Islet of Langerhans (tissue), 1 donor: ENCODE data around the gene CORO2B.
"Not testable (repeated sequence)": the region's sequence is repeated elsewhere in the genome, so short reads cannot be mapped to it uniquely, and the experiment has no call there.

Source experiments
- FAIRE-seq: peaks from one replicate; lab custom pipeline; 2011; peaks lifted over from hg19 to GRCh38; lab: Jason Lieb, UNC

Gene CORO2B

DNA sequence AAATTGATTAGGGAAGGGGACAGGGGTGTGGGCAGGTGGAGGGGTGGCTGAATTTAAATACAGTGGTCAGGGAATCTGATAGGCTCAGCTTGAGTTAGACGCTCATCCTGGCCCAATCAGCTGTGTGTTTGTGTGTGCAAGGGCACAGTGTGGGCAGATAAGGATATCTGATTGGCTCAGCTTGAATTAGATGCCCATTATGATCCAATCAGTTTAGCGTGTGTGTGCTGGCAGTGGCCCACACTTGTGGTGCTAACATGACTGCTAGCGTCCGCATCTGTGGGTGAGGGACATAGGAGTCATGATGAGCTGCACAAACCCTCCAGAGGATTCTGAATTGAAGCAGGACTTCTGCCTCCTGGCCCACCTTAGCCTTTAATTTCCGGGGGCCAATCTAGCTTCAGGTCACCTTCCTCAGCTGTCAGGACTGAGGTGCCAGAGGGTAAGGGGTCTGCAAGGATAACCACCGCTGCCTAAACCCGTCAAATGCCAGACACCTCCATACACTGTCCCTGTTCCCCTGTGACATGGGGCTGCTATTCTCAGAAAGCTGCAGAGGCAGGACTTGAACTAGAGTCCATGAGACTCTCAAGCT lies 97.3 kb downstream of the CORO2B start:
- no peak for FAIRE-seq

DNA sequence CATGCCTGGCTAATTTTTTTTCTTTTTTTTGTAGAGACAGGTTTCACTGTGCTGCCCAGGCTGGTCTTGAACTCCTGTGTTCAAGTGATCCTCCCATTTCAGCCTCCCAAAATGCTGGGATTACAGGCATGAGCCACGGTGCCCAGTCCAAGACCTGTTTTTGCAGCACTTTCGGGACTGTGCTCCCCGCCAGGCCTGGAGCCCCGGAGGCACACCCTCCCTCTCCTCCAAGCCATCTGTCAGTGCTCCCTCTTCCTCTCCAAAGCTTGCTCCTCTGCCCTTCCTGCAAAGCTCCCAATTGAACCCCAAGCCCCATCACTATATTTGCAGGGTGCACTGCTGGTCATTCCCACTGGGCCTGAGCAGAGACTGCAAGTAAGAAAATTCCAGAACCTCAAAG lies 98.1 kb downstream of the CORO2B start:
- no peak for FAIRE-seq

DNA sequence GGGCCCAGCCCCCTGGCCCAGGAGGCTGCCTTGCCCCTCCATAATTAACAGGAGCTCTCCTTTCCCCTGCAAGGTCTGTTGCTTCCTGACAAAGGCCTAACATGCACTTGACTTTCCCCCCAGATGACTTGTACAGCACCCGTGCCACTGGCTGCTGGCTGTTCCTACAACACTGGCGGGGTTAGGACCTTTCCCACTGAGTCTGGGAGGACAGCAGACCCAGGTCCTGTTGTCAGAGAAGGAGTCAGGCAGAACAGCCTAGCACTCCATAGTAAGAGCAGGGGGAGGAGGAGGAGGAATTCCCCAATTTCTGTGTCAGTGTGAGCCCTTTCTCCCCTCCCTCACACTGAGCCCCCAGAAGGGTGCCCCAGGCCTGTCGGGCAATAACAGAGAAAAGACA lies 99.2 kb downstream of the CORO2B start:
- FAIRE-seq: no peak

DNA sequence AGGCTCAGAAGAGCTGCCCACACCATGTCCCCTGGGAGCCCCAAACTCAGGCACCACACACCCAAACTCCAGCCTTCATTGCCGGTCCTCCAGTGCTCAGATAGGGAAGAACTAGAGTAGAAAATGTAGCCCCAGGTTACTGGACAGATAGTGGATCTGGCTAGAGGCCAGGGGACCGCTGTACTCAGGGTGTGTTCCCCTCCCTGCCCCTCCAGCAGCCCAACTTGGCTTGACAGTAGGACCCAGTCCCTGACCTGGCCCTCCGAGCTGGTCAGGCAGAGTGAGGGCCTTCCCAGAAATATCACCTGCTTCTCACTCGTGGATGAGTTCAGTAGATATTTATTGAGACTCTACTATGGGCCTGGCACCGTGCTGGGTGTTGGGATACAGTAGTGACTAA lies 100.0 kb downstream of the CORO2B start:
- no peak for FAIRE-seq

DNA sequence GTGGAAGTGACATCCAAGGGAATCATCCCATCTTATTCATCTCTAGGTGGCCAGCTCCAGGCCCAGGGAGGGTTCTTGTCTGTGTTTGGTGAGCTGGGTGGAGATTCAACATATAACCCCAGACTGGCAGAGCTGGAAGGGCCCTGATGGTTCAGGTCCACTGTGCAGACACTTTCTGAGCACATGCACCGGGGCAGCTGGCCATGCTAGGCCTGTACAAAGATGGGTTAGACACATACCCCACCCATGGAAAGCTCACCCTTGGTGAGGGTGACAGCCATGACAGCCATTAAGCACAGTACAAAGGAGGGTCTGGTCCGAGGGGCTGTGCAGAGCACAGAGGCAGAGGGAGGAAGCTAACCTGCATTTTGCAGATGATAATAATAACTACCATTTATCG lies 100.4 kb downstream of the CORO2B start:
- no peak for FAIRE-seq

DNA sequence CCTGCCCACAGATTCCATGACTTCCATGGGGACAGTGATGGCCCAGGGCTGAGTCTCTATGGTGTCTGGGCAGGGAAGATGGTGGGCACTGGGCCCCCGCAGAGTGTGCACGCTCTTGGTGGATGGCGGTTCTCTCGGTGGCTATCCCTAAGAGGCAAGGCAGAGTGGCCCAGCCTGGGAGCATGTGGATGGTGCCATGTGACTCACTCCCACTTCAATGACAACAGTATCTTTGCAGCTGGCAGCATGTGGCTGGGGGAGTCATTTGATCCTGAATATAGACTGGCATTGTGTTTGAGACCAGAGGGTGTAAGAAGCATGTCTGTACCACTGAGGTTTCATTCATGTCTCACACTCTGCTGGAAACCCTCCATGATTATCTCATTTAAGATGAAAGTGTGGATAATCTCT lies 101.2 kb downstream of the CORO2B start:
- no peak for FAIRE-seq

DNA sequence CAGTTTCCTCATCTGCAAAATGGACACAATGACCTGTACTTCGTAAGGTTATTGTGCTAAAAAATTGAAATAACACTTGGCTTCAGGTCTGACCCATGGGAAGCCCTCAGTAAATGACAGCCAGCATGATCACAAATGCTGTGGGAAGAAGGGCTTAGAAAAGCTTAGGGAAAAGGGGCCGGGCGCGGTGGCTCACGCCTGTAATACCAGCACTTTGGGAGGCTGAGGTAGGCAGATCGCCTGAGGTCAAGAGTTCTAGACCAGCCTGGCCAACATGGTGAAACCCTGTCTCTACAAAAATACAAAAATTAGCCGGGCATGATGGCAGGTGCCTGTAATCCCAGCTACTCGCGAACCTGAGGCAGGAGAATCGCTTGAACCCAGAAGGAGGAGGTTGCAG lies 102.0 kb downstream of the CORO2B start:
- FAIRE-seq: not testable (repeated sequence)

DNA sequence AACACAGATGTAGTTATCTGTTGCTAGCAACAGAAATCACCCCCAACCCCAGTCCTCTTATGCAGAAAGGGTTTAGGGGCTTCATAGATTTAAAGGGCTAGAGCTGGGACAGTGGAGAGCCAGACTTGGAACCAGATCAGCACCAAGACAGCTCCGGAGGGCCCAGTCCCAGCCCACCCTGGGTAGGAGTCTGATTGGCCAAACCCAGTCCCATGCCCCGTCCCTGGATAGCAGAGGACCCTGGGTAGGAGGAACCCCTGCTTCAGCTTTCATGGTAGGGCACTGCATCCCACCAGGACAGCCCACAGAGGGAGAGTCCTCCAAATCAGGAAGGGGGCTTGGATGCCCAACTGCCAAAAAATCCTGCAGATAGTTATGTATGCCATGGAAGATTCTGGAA lies 103.0 kb downstream of the CORO2B start:
- FAIRE-seq: no peak

DNA sequence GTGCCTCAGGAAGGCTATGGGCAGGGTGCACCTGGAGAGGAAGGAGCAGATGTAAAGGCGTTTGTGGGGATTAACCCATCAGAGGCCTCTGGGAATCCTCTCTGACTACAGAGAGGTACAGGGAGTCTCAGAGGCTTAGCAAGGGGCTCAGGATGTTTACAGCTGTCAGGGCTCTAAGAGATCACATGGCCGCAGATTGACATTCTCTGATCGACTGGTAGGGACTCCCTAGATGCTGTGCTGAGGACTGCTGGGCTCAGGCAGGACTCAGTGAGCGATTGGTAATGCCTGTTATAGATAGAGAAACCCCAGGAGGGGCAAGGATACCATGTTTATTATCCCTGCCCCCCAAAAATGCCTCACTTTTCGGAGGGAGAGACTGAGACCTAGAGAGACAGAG lies 103.5 kb downstream of the CORO2B start:
- no peak for FAIRE-seq

DNA sequence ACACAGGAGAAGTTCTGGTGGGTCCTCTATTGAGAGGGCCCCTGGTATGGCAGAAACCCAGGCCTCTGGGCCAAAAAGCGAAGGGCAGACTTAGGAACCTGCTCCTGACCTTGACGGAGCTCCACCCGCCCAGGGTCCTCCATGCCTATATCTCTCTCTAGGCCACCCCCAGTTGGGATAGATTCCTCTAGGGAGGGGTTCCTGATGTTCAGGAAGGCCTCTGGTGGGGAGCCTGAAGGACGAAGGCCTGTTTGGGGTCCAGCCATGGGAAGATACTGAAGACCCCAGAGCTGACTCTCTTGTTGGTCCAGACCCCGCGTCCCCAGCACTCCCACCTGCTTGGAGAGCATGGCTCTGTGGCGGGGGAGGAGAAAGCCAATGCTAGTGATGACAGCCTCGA lies 104.2 kb downstream of the CORO2B start:
- FAIRE-seq: no peak

DNA sequence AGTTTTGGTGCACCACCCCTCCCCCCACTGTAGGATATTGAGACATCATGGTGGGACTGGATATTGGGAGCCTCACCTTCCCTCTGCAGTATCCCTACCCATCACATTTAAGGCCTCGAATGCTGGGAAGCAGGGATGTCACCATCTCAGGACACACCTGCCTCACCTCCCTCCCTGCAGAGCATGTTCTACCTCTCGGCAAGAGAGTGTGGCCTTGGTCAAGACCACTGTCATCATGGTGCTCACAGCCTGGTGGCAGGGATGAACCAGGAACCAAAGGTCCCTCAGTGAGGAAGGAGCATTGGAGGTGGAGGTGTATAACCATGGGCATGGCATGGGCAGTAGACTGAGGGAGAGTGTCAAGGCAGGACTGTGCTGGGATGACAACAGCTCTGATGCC lies 104.8 kb downstream of the CORO2B start:
- FAIRE-seq: no peak

DNA sequence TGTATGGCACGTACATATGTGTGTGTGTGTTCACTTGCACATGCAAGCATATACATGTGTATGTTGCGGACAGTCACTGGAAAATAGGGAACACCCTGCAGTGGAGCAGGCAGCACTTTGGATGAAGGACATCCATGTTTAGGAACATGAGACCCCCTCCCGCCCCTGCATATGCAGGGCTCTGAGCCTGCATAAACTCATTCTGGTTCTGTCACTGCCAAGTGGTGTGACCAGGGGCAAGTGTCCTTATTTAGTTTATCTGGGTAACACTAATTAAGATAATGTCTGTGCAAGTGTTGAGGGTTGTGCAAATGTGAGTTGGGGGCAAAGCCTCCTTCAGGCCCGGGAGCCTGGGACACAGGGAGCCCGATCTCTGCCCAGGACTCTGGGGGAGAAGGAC lies 105.7 kb downstream of the CORO2B start:
- FAIRE-seq: no peak

DNA sequence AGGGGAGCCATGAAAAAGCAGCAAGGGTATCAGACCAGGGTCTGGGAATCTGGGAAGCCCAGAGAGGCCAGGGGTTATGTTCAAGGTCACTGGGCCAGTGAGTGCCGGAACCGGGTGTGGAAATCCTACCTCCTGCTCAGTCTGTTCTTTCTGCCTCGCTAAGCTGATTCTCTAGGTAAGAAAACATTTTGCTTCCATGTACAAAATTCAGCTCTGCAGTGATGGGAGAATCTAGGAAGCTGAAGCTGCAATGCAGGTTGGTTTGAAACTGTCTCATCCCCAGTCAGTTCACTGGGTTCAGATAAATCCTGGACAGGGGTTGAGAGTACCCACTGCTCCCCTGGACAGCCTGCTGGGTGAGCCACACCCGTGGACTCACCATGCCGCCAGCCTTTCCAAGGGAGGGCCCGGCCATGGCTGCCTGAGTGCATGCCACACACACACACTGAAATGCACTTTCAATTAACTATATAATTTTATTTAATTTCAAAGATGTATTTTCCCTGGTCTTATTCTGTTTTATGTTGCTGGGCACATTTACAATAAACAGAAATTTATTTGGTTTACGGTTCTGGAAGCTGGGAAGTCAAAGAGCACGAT lies 108.4 kb downstream of the CORO2B start:
- FAIRE-seq: no peak

DNA sequence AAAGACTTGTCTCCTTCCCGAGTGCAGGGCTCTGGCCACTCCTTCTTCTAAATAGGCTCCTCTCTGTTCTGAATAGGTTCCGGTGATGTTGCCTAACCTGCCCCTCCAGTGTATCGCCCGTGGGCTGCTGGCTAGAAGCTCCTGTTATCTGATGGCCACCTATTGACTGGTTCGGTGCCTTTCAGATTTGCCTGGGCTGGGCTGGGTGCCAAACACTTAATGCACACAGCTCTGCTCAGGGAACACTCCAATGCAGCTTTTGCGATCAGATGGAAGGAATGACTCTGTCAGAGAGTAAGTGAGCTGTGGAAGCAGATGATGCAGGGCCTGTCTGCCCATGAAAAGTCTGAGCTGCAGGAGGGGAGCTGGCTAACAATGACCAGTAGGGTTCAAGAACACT lies 112.9 kb downstream of the CORO2B start:
- no peak for FAIRE-seq

DNA sequence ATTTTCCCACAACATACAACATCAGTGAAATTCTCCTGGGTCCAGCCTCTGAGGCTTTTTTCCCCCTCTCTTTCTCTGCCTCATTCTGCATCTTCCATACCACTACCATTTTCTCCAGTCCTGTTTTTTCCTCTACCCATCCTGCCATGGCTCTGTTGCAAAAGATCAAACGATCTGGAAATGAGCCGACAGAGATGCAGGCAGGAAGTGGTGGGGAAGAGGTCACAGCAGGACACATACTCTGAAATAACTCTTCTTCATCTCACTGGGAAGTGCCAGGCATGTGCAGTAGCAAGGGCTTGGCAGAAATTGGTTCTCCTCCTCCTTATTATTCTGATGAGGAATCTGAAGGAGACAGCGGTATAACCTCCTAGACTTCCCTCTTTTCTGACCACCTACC lies 114.3 kb downstream of the CORO2B start:
- no peak for FAIRE-seq

DNA sequence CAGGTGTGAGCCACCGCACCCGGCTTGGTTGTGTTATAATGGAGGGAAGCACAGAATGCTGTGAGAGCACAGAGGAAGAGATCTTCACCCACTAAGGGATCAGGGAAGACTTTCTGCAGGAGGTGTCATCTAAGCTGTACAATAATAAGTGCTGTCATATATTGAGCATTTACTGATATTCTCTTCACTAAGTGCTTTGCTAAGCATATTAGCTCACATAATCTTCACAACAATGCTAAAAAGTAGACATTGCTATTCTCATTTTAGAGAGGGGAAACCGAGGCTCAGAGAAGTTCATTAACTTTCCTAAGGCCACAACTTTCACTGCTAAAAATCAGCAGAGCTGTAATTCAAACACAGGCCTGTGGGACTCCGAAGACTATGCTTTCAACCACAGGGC lies 115.3 kb downstream of the CORO2B start:
- no peak for FAIRE-seq

DNA sequence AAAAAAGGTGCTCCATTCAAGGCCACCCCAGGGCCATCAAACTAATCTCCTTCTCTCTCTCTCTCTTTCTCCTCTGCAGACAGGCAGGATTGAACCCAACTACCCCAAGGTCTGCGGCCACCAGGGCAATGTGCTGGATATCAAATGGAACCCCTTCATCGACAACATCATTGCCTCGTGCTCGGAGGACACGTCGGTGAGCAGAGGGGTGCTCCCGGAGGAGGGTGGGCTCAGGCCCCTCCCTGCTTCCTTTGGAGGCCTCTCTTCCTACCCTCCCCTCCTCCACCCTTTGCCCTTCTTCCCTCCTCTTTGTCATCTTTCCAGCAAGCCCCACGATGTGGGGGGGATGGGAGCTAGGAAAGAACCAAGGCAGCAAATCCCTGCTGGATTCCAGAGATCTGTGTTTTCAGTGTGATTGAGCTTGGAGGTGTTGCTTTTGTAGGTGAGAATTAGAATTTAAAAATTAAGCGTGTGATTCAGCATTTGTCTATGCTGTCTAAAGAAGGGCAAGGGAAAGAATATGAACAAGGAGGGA lies 116.3 kb downstream of the CORO2B start:
- no peak for FAIRE-seq

DNA sequence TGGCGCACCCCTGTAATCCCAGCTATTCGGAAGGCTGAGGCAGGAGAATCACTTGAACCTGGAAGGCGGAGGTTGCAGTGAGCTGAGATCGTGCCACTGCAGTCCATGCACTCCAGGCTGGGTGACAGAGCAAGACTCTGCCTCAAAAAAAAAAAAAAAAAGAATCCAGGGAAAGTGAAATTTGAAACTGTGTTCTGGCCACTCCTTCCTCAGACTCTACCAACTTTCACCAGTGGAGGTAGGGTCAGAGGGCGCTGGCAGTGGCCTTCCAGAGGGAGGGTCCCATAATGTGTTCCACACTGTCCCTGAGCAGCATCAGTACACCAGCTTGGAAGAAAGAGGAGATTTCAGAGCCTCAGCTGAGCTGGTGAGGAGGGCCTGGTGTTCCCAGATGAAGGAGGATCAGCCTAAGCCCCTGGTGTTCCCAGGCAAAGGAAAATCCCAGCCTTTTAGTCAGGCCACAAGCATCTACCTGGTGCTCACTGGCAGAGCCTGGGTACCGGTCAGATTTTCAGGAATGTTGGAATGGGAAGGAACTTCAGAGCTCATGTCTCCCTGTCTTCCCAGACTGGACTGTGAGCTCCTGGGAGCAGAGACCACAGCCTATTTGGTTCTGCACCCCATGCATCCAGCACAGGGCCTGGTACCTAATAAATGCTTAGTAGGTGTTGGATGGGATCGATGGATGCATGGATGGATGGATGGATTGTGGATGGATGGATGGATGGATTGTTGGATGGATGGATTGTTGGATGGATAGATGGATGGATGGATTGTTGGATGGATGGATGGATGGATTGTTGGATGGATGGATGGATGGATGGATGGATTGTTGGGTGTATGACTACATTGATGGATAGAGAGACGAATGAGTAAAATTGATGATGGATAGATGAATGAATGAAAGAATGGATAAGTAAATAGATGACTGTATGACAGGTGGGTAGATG lies 117.9 kb downstream of the CORO2B start:
- no peak for FAIRE-seq

DNA sequence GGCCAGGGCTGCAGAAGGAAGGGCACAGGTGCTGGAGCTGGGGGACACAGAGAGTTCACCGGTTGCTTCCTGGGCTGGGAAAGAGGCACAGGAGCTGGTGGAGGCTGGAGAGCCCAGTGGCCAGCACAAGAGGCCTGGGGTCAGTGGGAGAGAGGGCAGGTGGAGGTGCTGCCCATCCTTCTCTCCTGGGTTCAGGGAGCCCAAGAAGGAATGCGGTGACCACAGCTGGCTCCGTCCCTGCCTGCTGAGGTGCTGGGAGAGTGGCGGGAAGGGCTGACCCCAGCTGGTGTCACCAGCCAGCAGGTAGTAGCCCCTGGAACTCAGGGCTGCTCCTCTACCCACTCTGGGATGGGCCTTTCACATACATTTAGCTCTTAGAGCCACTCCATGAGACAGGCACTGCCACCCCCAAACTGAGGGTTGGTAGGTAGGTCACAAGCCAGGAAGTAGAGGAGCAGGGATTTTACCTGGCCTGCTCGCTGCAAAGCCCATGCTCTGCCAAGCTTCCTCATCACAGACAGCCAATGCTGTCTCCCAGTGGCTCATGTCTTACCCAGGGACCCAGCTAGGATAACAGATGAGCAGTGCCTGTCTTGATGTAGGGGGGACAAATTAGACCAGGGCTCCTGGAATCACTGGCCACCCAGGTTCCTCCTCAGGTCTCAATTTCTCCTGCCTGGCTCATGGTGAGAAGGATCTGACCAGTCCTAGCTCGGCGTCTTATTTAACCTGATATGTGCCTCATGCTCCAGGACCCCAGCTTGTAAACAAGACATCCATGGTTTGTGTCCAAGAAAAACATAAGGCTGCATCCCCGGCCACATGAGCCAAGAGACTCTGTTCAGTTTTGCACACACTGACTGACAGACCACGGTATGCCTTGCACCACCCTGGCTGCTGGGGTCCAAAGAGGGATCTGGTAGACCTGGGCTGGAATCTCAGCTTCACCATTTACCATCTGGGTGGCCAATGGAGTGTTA lies 119.2 kb downstream of the CORO2B start:
- no peak for FAIRE-seq

DNA sequence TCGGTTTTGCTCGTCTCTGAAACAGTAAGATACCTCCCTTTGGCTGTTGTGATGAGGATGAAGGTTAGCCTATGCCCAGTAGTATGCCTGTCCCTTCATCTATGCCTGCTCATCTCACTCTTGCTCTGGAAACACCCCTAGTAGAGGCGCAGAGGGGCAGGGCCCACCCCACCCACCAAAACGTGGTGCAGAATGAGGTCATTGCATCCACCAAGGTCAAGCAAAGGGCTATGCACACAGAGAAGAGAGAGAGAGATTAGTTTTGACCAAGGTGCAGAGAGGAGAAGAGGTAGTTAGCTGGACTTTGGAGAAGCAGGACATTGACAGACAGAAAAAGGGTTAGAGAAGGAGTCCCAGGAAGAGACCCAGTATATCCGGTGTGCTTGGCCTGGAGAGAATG lies 119.9 kb downstream of the CORO2B start:
- FAIRE-seq: no peak

DNA sequence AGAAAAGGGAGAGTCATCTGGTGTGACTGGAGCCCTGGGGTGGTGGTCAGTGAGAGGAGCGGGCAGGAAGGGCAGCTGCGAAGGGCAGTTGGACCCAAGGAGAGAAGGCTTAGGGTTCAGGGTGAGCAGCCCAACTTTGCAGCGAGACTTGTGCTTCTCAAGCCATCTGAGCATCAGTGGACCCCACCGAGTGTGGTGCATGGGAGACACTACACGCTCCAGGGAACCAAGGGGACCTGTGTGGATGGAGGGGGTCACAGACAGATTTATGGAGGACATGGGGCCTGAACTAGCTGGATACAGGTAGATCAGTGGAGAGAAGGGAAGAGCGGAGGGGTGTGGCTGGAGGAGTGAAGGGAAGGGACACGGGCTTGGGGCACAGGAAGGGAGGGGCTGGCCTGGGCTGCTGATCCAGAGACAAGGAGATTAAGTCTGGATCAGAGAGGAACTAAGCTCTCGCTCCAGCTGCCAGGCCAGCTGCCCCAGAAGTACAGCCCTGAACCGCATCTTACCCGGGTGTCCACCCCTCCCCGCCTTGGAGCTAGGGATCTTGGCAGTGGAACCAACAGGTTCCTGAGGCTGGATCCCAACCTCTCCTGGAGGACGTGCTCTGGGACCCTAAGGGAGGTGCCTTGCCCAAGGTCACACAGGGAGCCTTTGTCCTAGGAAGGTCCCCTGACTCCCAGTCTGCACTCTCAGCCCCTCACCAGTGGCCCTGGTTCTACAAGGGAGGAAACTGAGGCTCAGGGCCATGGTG lies 120.5 kb downstream of the CORO2B start:
- no peak for FAIRE-seq
